HepG2 (cell line): ENCODE measurements around the gene BST1. TPM values are rescaled to one million over a fixed set of nuclear protein-coding genes. Genes with fewer than 3 reads are reported as not detected.
A peak's percentile ranks its signal among the peaks of the same experiment; 100 is the strongest.

Source experiments
- ATAC-seq: fragments of 200-7000 bp; cut with Tn5 transposase; 3 replicates; pipeline ENCODE4 v1.9.1; 2020; ENCODE audit warnings: mild to moderate bottlenecking, moderate library complexity
- BruUV-seq: library from RNA; stranded (reverse); fragments of 400-500 nt; replicated peaks from 2 replicates; lab custom pipeline; 2021; lab: Mats Ljungman, UMichigan
- CTCF ChIA-PET: fragments of 300-600 bp; formaldehyde crosslinking; extraction: SDS; loops from one replicate; lab custom pipeline; 2021; ENCODE audit warnings: low total read pairs, inconsistent platforms, low intra/inter-chr PET ratio; lab: Yijun Ruan, JAX
- POLR2A ChIA-PET: fragments of 350-600 bp; sonication (Branson Sonifier 250); formaldehyde crosslinking; loops from one replicate; lab custom pipeline; 2020; ENCODE audit warnings: antibody characterized with exemption, inconsistent platforms; lab: Yijun Ruan, JAX
- DNase-seq: peaks from one replicate; pipeline ENCODE4 v3.0.0-alpha.2; 2015; ENCODE audit warnings: low spot score
- FAIRE-seq: peaks from 3 replicates; lab custom pipeline; 2011; peaks lifted over from hg19 to GRCh38; lab: Jason Lieb, UNC
- H2AFZ ChIP-seq: one replicate; pipeline ENCODE4 v1.6.1; 2011; ENCODE audit warnings: low read length, inconsistent platforms
- H3K27ac ChIP-seq: fragments of 300-600 bp; 3 replicates; pipeline ENCODE4 v1.8.0; 2011; ENCODE audit warnings: mixed run types, mild to moderate bottlenecking, mixed read lengths, low read length, inconsistent platforms; ENCODE audit not compliant: insufficient read depth; ENCODE audit errors: extremely low read length
- H3K27me3 ChIP-seq, 2 experiments: fragments of 200-600 bp in 1 of 2; 2 replicates in 1 of 2; 3 replicates in 1 of 2; pipeline versions ENCODE4 v1.6.0 to v1.8.0; 2011; ENCODE audit warnings: low read length in 2 of 2, mild to moderate bottlenecking in 2 of 2, moderate library complexity in 2 of 2, inconsistent platforms in 1 of 2; ENCODE audit not compliant: insufficient read depth in 2 of 2, control insufficient read depth in 1 of 2
- H3K36me3 ChIP-seq, 2 experiments: fragments of 200-600 bp in 1 of 2; replicated peaks in 1 of 2; 2 replicates in 1 of 2; 3 replicates in 1 of 2; pipeline versions ENCODE4 v1.5.1 to v1.8.0; 2011; ENCODE audit warnings: low read length in 2 of 2, inconsistent platforms in 1 of 2; ENCODE audit not compliant: insufficient read depth in 2 of 2, control insufficient read depth in 1 of 2
- H3K4me1 ChIP-seq: 2 replicates; pipeline ENCODE4 v1.5.1; 2012; ENCODE audit warnings: low read length, inconsistent platforms; ENCODE audit not compliant: insufficient read depth
- H3K4me2 ChIP-seq: 2 replicates; pipeline ENCODE4 v1.6.0; 2011; ENCODE audit warnings: low read depth, low read length, inconsistent platforms
- H3K4me3 ChIP-seq, 3 experiments: fragments of 200-600 bp in 1 of 3; sonication (generic), shearing (Covaris generic) in 1 of 3; replicated peaks in 1 of 3; 2 replicates each; pipeline ENCODE4 v1.5.1; 2011 to 2016; ENCODE audit warnings: low read length in 3 of 3, inconsistent platforms in 2 of 3, low read depth in 2 of 3, mild to moderate bottlenecking in 2 of 3, control low read depth in 1 of 3, mixed read lengths in 1 of 3; ENCODE audit not compliant: insufficient read depth in 1 of 3
- H3K79me2 ChIP-seq: one replicate; pipeline ENCODE4 v1.6.1; 2011; ENCODE audit warnings: low read length, inconsistent platforms; ENCODE audit not compliant: insufficient read depth
- H3K9ac ChIP-seq: 2 replicates; pipeline ENCODE4 v1.6.0; 2011; ENCODE audit warnings: mild to moderate bottlenecking, low read depth, low read length, inconsistent platforms; ENCODE audit not compliant: insufficient read depth
- H3K9me3 ChIP-seq: 2 replicates; pipeline ENCODE4 v1.5.1; 2012; ENCODE audit warnings: mild to moderate bottlenecking, low read length
- H4K20me1 ChIP-seq: 2 replicates; pipeline ENCODE4 v1.6.0; 2011; ENCODE audit warnings: inconsistent platforms, mild to moderate bottlenecking, low read length, moderate library complexity; ENCODE audit not compliant: insufficient read depth
- ASH2L ChIP-seq: fragments of 300-600, 200-600 bp; sonication (generic); IDR thresholded peaks from 2 replicates; pipeline ENCODE4 v1.7.0; 2017; ENCODE audit warnings: low read depth, mild to moderate bottlenecking, moderate library complexity, mixed read lengths, low read length; ENCODE audit not compliant: insufficient read length
- EED ChIP-seq: sonication (generic); formaldehyde crosslinking; IDR thresholded peaks from 2 replicates; pipeline ENCODE4 v1.5.0; 2020; ENCODE audit warnings: mild to moderate bottlenecking, missing genetic modification reagents
- HOXA3 ChIP-seq: sonication (generic); formaldehyde crosslinking; IDR thresholded peaks from 2 replicates; pipeline ENCODE4 v1.5.0; 2020; ENCODE audit warnings: missing genetic modification reagents
- KAT2B ChIP-seq: fragments of 150-350 bp; IDR thresholded peaks from 2 replicates; pipeline ENCODE4 v1.6.1; 2014; ENCODE audit warnings: low read depth, low read length, borderline replicate concordance
- PAF1 ChIP-seq: IDR thresholded peaks from 2 replicates; pipeline ENCODE4 v1.6.1; 2016; ENCODE audit warnings: missing genetic modification reagents, missing compliant biosample characterization
- ZC3H4 ChIP-seq: sonication (generic); formaldehyde crosslinking; IDR thresholded peaks from 2 replicates; pipeline ENCODE4 v1.4.0; 2020; ENCODE audit warnings: missing genetic modification reagents, borderline replicate concordance
- ZNF674 ChIP-seq: sonication (generic); formaldehyde crosslinking; IDR thresholded peaks from 2 replicates; pipeline ENCODE4 v1.5.0; 2020; ENCODE audit warnings: low read depth, mild to moderate bottlenecking, missing genetic modification reagents
- ZSCAN12 ChIP-seq: sonication (generic); formaldehyde crosslinking; IDR thresholded peaks from 2 replicates; pipeline ENCODE4 v1.9.0; 2021; ENCODE audit warnings: mild to moderate bottlenecking, missing genetic modification reagents
- WGBS: methylation state at CpG from one replicate; pipeline ENCODE4 v1.1.6; 2017; ENCODE audit warnings: low lambda C conversion rate; 5-methylcytosine and 5-hydroxymethylcytosine counted together
- in situ Hi-C: cut with HindIII; loops from 2 replicates; pipeline ENCODE4 v1.10.0; 2017; ENCODE audit warnings: low pct_unique_long_range_greater_than_20kb; ENCODE audit not compliant: extremely low pct_ligation_motif_present
- intact Hi-C: fragments of 100-400 bp; cut with micrococcal nuclease; formaldehyde crosslinking; loops from one replicate; pipeline ENCODE4 v1.10.0; 2022; ENCODE audit not compliant: unreplicated experiment
- polyA plus RNA-seq, 8 experiments: library from polyadenylated mRNA; depleted of rRNA in 3 of 8; stranded (reverse) in 7 of 8; unstranded in 1 of 8; fragments of >200 nt; fragmentation: Illumina TruSeq in 4 of 8; extraction: Trizol in 4 of 8; gene quantifications; 2 replicates each; pipeline versions ENCODE4 v1.2.1 to v1.2.3, GENCODE V29; 2011 to 2016; ENCODE audit warnings: low read depth in 4 of 8, missing spikeins in 1 of 8, mixed read lengths in 1 of 8; ENCODE audit not compliant: insufficient read depth in 1 of 8
- total RNA-seq, 5 experiments: library from RNA; depleted of rRNA; stranded (reverse); fragments of >200 nt; fragmentation: Illumina TruSeq; extraction: Trizol; gene quantifications; 2 replicates each; pipeline ENCODE4 v1.2.3, GENCODE V29; 2016; ENCODE audit warnings: low read depth in 1 of 5
- TF ChIP-seq, protein P1 (sequence below): sonication (generic); formaldehyde crosslinking; IDR thresholded peaks from 2 replicates; pipeline ENCODE4 v1.4.0; 2020; ENCODE audit warnings: missing genetic modification reagents
- TF ChIP-seq, protein P2 (sequence below): sonication (generic); formaldehyde crosslinking; IDR thresholded peaks from 2 replicates; pipeline ENCODE4 v1.8.0; 2022; ENCODE audit warnings: missing genetic modification reagents, mild to moderate bottlenecking, inconsistent platforms, borderline replicate concordance
- TF ChIP-seq, protein P3 (sequence below): sonication (generic); formaldehyde crosslinking; IDR thresholded peaks from 2 replicates; pipeline ENCODE4 v1.4.0; 2020; ENCODE audit warnings: missing genetic modification reagents, mild to moderate bottlenecking, borderline replicate concordance

Gene BST1
- total and polyA plus RNA-seq, 2 of the 13 experiments (the other 11 are each of a cell fraction or from before 2014, with no cell fraction given): 0.09 to 0.49 TPM

DNA sequence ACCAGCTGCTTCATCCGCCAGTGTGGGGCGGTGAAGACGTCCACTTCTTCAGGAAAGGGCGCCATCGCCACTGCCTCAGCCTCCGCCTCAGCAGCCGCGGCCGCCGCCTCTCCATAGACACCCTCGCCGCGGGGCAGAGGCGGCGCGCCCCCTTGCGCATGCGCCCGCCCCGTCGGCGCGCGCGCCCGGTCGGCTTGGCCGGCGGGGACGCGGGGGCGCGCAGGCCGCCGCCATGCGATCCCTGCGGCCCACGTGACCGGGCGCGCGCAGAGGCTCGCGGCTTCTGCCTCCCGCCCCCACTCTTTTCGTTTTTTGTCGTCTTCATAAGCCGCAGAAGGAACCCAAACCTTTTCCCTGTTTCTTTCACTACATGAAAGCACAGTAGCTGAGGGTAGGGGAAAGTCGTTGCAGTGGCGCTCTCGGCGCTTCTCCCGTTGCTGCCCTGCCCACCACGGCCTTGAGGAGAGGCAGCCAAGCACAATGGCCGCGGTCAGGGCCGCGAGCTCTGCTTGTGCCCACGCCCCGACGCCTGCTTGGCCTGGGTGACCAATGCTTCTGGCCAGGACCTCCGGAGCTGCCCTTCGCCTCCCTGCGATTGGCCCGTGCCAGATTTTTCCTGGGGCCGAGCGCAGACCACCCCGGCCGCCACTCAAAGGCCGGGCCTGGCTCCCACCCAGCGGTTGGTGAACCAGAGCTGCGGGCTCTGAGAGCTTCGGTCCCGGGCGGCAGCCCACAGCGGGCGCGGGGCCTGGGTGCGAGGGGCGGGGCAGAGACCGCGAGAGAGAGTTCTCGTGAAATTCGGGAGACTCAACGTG lies 47.4 kb upstream of the BST1 start, which contains the start of gene FBXL5 (continued):
- peak; percentile 90 for TF ChIP-seq HOXA3 (CRISPR knock-in tag)
- TF ChIP-seq PAF1 (CRISPR knock-in tag): no peak
- TF ChIP-seq KAT2B: no peak
- peak; percentile 91; the same call in 1 of the 2 replicates for TF ChIP-seq ZC3H4 (CRISPR knock-in tag)
- no peak for TF ChIP-seq ASH2L
- TF ChIP-seq ZSCAN12 (CRISPR knock-in tag): no peak

DNA sequence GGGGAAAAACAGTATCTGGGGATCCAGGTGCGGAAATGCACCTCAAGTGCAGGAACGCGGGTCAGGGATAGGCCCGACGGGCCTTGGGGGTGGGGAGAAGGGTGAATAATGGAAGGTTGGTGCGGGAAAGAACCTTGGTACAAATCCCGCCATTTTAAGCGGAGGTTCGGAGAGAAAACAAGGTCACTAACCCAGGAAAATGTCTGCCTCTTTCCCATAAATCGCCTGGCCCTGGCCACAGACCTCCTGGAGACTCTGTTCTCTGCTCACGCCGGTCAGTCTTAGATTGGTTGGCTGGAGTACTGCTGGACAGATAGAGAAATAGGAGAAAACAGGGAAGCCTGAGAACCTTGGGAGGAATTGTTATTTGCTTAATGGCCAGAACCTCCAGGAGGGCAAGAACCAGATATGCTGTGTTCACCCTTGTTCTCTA lies 46.8 kb upstream of the BST1 start:
- intact Hi-C loops: loop anchor here (10.0 kb wide), 1 partner anchor 651 kb away; the partner anchor contains the start of gene CPEB2
- H3K4me3 ChIP-seq: peak overlapping the region in 1 of 3 experiments; percentile 90; a peak in 1 of 6 replicates
- POLR2A ChIA-PET: interaction anchor here (0.6 to 4.8 kb wide), 7 partner anchors 8 to 85 kb away, joined by 3 to 36 read pairs (median 4); partner anchors contain the start of gene FAM200B
- H3K4me1 ChIP-seq: peaks cover 44% of the 10 kb centered on the region
- in situ Hi-C loops: loop anchor here (25.0 kb wide), 1 partner anchor 644 kb away; the partner anchor contains the start of gene CPEB2
- H3K36me3 ChIP-seq: no peaks in the 10 kb centered on the region
- no peak overlapping the region for H2AFZ ChIP-seq
- BruUV-seq: no TSS peak
- peaks cover 36% of the 10 kb centered on the region for H3K79me2 ChIP-seq
- H3K9me3 ChIP-seq: no peaks in the 10 kb centered on the region
- DNase-seq (no peak), ATAC-seq (no peak), FAIRE-seq (no peak)
- no peaks in the 10 kb centered on the region for H4K20me1 ChIP-seq
- peak overlapping the region; percentile 87 for H3K9ac ChIP-seq
- 99% methylated on average over 12 of the region's 12 CpGs for WGBS
- CTCF ChIA-PET: no interaction called here
- H3K4me2 ChIP-seq: no peak overlapping the region
- H3K27me3 ChIP-seq: no peaks in the 10 kb centered on the region; a peak in 1 of 5 replicates
- H3K27ac ChIP-seq: peak overlapping the region; percentile 85
- TF ChIP-seq EED (CRISPR knock-in tag): no peak
- TF ChIP-seq, protein P1, sequence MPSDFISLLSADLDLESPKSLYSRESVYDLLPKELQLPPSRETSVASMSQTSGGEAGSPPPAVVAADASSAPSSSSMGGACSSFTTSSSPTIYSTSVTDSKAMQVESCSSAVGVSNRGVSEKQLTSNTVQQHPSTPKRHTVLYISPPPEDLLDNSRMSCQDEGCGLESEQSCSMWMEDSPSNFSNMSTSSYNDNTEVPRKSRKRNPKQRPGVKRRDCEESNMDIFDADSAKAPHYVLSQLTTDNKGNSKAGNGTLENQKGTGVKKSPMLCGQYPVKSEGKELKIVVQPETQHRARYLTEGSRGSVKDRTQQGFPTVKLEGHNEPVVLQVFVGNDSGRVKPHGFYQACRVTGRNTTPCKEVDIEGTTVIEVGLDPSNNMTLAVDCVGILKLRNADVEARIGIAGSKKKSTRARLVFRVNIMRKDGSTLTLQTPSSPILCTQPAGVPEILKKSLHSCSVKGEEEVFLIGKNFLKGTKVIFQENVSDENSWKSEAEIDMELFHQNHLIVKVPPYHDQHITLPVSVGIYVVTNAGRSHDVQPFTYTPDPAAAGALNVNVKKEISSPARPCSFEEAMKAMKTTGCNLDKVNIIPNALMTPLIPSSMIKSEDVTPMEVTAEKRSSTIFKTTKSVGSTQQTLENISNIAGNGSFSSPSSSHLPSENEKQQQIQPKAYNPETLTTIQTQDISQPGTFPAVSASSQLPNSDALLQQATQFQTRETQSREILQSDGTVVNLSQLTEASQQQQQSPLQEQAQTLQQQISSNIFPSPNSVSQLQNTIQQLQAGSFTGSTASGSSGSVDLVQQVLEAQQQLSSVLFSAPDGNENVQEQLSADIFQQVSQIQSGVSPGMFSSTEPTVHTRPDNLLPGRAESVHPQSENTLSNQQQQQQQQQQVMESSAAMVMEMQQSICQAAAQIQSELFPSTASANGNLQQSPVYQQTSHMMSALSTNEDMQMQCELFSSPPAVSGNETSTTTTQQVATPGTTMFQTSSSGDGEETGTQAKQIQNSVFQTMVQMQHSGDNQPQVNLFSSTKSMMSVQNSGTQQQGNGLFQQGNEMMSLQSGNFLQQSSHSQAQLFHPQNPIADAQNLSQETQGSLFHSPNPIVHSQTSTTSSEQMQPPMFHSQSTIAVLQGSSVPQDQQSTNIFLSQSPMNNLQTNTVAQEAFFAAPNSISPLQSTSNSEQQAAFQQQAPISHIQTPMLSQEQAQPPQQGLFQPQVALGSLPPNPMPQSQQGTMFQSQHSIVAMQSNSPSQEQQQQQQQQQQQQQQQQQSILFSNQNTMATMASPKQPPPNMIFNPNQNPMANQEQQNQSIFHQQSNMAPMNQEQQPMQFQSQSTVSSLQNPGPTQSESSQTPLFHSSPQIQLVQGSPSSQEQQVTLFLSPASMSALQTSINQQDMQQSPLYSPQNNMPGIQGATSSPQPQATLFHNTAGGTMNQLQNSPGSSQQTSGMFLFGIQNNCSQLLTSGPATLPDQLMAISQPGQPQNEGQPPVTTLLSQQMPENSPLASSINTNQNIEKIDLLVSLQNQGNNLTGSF (CRISPR knock-in tag): no peak
- TF ChIP-seq, protein P2, sequence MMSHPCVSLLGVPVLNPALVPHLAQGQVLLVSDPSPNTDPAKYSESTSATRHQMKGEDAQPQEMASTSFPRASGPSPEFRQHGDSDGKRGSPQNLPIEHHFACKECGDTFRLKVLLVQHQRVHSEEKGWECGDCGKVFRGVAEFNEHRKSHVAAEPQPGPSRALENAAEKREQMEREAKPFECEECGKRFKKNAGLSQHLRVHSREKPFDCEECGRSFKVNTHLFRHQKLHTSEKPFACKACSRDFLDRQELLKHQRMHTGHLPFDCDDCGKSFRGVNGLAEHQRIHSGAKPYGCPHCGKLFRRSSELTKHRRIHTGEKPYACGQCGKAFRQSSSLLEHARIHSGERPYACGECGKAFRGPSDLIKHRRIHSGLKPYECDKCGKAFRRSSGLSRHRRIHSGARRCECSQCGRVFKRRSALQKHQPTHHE (CRISPR knock-in tag): no peak
- TF ChIP-seq, protein P3, sequence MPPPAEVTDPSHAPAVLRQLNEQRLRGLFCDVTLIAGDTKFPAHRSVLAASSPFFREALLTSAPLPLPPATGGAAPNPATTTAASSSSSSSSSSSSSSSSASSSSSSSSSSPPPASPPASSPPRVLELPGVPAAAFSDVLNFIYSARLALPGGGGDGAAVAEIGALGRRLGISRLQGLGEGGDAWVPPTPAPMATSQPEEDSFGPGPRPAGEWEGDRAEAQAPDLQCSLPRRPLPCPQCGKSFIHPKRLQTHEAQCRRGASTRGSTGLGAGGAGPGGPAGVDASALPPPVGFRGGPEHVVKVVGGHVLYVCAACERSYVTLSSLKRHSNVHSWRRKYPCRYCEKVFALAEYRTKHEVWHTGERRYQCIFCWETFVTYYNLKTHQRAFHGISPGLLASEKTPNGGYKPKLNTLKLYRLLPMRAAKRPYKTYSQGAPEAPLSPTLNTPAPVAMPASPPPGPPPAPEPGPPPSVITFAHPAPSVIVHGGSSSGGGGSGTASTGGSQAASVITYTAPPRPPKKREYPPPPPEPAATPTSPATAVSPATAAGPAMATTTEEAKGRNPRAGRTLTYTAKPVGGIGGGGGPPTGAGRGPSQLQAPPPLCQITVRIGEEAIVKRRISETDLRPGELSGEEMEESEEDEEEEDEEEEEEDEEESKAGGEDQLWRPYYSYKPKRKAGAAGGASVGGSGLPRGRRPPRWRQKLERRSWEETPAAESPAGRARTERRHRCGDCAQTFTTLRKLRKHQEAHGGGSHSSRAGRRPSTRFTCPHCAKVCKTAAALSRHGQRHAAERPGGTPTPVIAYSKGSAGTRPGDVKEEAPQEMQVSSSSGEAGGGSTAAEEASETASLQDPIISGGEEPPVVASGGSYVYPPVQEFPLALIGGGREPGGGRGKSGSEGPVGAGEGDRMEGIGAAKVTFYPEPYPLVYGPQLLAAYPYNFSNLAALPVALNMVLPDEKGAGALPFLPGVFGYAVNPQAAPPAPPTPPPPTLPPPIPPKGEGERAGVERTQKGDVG (CRISPR knock-in tag): peak; percentile 26; the same call in 1 of the 2 replicates
- no peak for TF ChIP-seq ZNF674
